H1 (cell line): Measurements from ENCODE around the gene EMX2. TPM values are rescaled to one million over a fixed set of nuclear protein-coding genes. Genes with fewer than 3 reads are reported as not detected.

Experiments used
- CTCF ChIA-PET: fragments of 300-600 bp; sonication (Branson Sonifier 250); formaldehyde crosslinking; loops from one replicate; lab custom pipeline; 2021; ENCODE audit not compliant: partially characterized antibody; lab: Charles Lee
- POLR2A ChIA-PET: fragments of 300-600 bp; sonication (Branson Sonifier 250); formaldehyde crosslinking; loops from one replicate; lab custom pipeline; 2021; ENCODE audit warnings: inconsistent platforms; ENCODE audit not compliant: partially characterized antibody; lab: Charles Lee
- DNase-seq, 2 experiments: peaks; one replicate each; pipeline versions ENCODE4 v3.0.0 to v3.0.0-alpha.2; 2010 to 2022; ENCODE audit warnings: low spot score in 2 of 2, low read depth in 1 of 2, mixed read lengths in 1 of 2
- FAIRE-seq: peaks from 2 replicates; lab custom pipeline; 2011; peaks lifted over from hg19 to GRCh38; lab: Jason Lieb, UNC
- H2AFZ ChIP-seq: 2 replicates; pipeline ENCODE4 v1.8.1; 2012; ENCODE audit warnings: low read length, inconsistent platforms
- H2AK5ac ChIP-seq: 2 replicates; pipeline ENCODE4 v1.6.1; 2013; ENCODE audit warnings: low read depth, low read length
- H2BK120ac ChIP-seq: replicated peaks from 2 replicates; pipeline ENCODE3; 2013; ENCODE audit warnings: low read depth, low read length, inconsistent platforms
- H2BK12ac ChIP-seq: 2 replicates; pipeline ENCODE4 v1.6.1; 2013; ENCODE audit warnings: low read depth, low read length
- H2BK15ac ChIP-seq: 2 replicates; pipeline ENCODE4 v1.6.1; 2013; ENCODE audit warnings: low read length
- H2BK20ac ChIP-seq: 2 replicates; pipeline ENCODE4 v1.6.1; 2013; ENCODE audit warnings: low read length
- H2BK5ac ChIP-seq: 2 replicates; pipeline ENCODE4 v1.6.1; 2013; ENCODE audit warnings: low read depth, low read length
- H3K14ac ChIP-seq: 2 replicates; pipeline ENCODE4 v1.6.1; 2013; ENCODE audit warnings: inconsistent platforms; ENCODE audit not compliant: insufficient read length
- H3K18ac ChIP-seq: 2 replicates; pipeline ENCODE4 v1.6.1; 2013; ENCODE audit warnings: low read length; ENCODE audit errors: extremely low read depth
- H3K23ac ChIP-seq: 2 replicates; pipeline ENCODE4 v1.6.1; 2013; ENCODE audit warnings: inconsistent platforms; ENCODE audit not compliant: insufficient read length
- H3K23me2 ChIP-seq: 2 replicates; pipeline ENCODE4 v1.6.1; 2013; ENCODE audit warnings: low read depth, low read length
- H3K27ac ChIP-seq: 2 replicates; pipeline ENCODE4 v1.6.1; 2011; ENCODE audit warnings: low read depth, low read length, inconsistent platforms
- H3K27me3 ChIP-seq, 4 experiments: replicated peaks in 1 of 4; 1 replicate in 1 of 4; 2 replicates in 3 of 4; pipeline versions ENCODE4 v1.6.1 to v1.8.1; 2011 to 2013; ENCODE audit warnings: low read length in 3 of 4, mild to moderate bottlenecking in 3 of 4, inconsistent platforms in 2 of 4, mixed read lengths in 2 of 4, moderate library complexity in 1 of 4; ENCODE audit not compliant: control insufficient read depth in 3 of 4, insufficient read depth in 3 of 4; ENCODE audit errors: extremely low read depth in 1 of 4
- H3K36me3 ChIP-seq, 4 experiments: 2 replicates each; pipeline versions ENCODE4 v1.6.1 to v1.8.1; 2011 to 2013; ENCODE audit warnings: mild to moderate bottlenecking in 4 of 4, low read length in 3 of 4, moderate library complexity in 2 of 4, control low read depth in 1 of 4, inconsistent platforms in 1 of 4; ENCODE audit not compliant: insufficient read depth in 4 of 4, control insufficient read depth in 2 of 4
- H3K4ac ChIP-seq: replicated peaks from 2 replicates; pipeline ENCODE3; 2013; ENCODE audit warnings: low read length, low read depth, mixed read lengths, inconsistent platforms; ENCODE audit not compliant: insufficient read length
- H3K4me1 ChIP-seq, 4 experiments: replicated peaks in 1 of 4; 1 replicate in 1 of 4; 2 replicates in 3 of 4; pipeline versions ENCODE4 v1.6.1 to v1.8.1; 2011 to 2013; ENCODE audit warnings: low read length in 3 of 4, inconsistent platforms in 2 of 4, mixed read lengths in 1 of 4; ENCODE audit not compliant: insufficient read depth in 4 of 4, control insufficient read depth in 3 of 4
- H3K4me2 ChIP-seq, 2 experiments: 2 replicates each; pipeline versions ENCODE4 v1.6.1 to v1.8.1; 2011 to 2013; ENCODE audit warnings: low read depth in 2 of 2, low read length in 2 of 2, control low read depth in 1 of 2, inconsistent platforms in 1 of 2, mild to moderate bottlenecking in 1 of 2; ENCODE audit not compliant: insufficient read depth in 1 of 2
- H3K4me3 ChIP-seq, 4 experiments: fragments of 200-600, 300-600 bp in 1 of 4; sonication (generic), shearing (Covaris generic), sonication (Bioruptor Twin) in 1 of 4; 2 replicates each; pipeline versions ENCODE4 v1.5.1 to v1.8.1; 2011 to 2016; ENCODE audit warnings: low read length in 4 of 4, low read depth in 3 of 4, control low read depth in 2 of 4, inconsistent platforms in 2 of 4, mild to moderate bottlenecking in 2 of 4, mixed read lengths in 1 of 4, moderate library complexity in 1 of 4; ENCODE audit not compliant: insufficient read depth in 2 of 4; ENCODE audit errors: extremely low read depth in 1 of 4
- H3K56ac ChIP-seq: replicated peaks from 2 replicates; pipeline ENCODE3; 2013; ENCODE audit warnings: low read depth, mild to moderate bottlenecking, mixed read lengths, low read length, inconsistent platforms; ENCODE audit not compliant: insufficient read length
- H3K79me1 ChIP-seq: 2 replicates; pipeline ENCODE4 v1.6.1; 2013; ENCODE audit warnings: low read depth, low read length, control low read depth
- H3K79me2 ChIP-seq, 2 experiments: 2 replicates each; pipeline versions ENCODE4 v1.6.1 to v1.8.1; 2012 to 2013; ENCODE audit warnings: low read length in 2 of 2, mild to moderate bottlenecking in 2 of 2, inconsistent platforms in 1 of 2; ENCODE audit not compliant: insufficient read depth in 2 of 2, control insufficient read depth in 1 of 2
- H3K9ac ChIP-seq, 4 experiments: replicated peaks in 1 of 4; 1 replicate in 1 of 4; 2 replicates in 3 of 4; pipeline versions ENCODE4 v1.6.1 to v1.8.1; 2011 to 2013; ENCODE audit warnings: low read depth in 3 of 4, low read length in 3 of 4, control low read depth in 2 of 4, mild to moderate bottlenecking in 2 of 4, moderate library complexity in 2 of 4, inconsistent platforms in 1 of 4; ENCODE audit errors: extremely low read depth in 1 of 4
- H3K9me3 ChIP-seq, 2 experiments: 2 replicates each; pipeline versions ENCODE4 v1.6.1 to v1.8.1; 2012 to 2013; ENCODE audit warnings: mild to moderate bottlenecking in 2 of 2, moderate library complexity in 2 of 2, control low read depth in 1 of 2, inconsistent platforms in 1 of 2, low read depth in 1 of 2, low read length in 1 of 2, mixed read lengths in 1 of 2; ENCODE audit not compliant: insufficient read depth in 2 of 2
- H4K20me1 ChIP-seq, 2 experiments: replicated peaks in 1 of 2; 2 replicates each; pipeline versions ENCODE3 to v1.8.1; 2011 to 2013; ENCODE audit warnings: inconsistent platforms in 2 of 2, low read length in 2 of 2, mild to moderate bottlenecking in 1 of 2; ENCODE audit not compliant: insufficient read depth in 2 of 2, control insufficient read depth in 1 of 2
- H4K5ac ChIP-seq: 2 replicates; pipeline ENCODE4 v1.6.1; 2013; ENCODE audit warnings: low read length, low read depth, mixed read lengths, inconsistent platforms; ENCODE audit not compliant: insufficient read length
- H4K8ac ChIP-seq: 2 replicates; pipeline ENCODE4 v1.8.0; 2013; ENCODE audit warnings: mild to moderate bottlenecking, moderate library complexity, low read length, inconsistent platforms; ENCODE audit not compliant: insufficient read depth; ENCODE audit errors: extremely low read depth
- H4K91ac ChIP-seq: replicated peaks from 2 replicates; pipeline ENCODE3; 2013; ENCODE audit warnings: low read length, mixed read lengths, inconsistent platforms; ENCODE audit not compliant: insufficient read length
- E2F6 ChIP-seq: IDR thresholded peaks from 2 replicates; pipeline ENCODE4 v1.6.1; 2012; ENCODE audit warnings: inconsistent platforms
- EGR1 ChIP-seq: IDR thresholded peaks from 2 replicates; pipeline ENCODE4 v1.6.1; 2011; ENCODE audit warnings: low read depth, low read length, borderline replicate concordance
- GABPA ChIP-seq: IDR thresholded peaks from 2 replicates; pipeline ENCODE4 v1.6.1; 2011; ENCODE audit warnings: mild to moderate bottlenecking, low read length, moderate library complexity, borderline replicate concordance; ENCODE audit not compliant: insufficient read depth
- KDM1A ChIP-seq: fragments of 200-600, 300-600 bp; sonication (generic); IDR thresholded peaks from 2 replicates; pipeline ENCODE4 v1.7.1; 2016; ENCODE audit warnings: mild to moderate bottlenecking, low read length, borderline replicate concordance
- RAD21 ChIP-seq, 2 experiments: IDR thresholded peaks in 1 of 2; conservative IDR thresholded peaks in 1 of 2; 2 replicates each; pipeline ENCODE4 v1.6.1; 2011; ENCODE audit warnings: low read depth in 2 of 2, low read length in 2 of 2, improper control_type of control experiment in 1 of 2, inconsistent platforms in 1 of 2, mild to moderate bottlenecking in 1 of 2, moderate library complexity in 1 of 2
- RFX5 ChIP-seq: IDR thresholded peaks from 2 replicates; pipeline ENCODE4 v1.6.1; 2011; ENCODE audit warnings: low read depth, low read length, improper control_type of control experiment, borderline replicate concordance
- RNF2 ChIP-seq: fragments of 200-900, 300-1000 bp; sonication (generic); IDR thresholded peaks from 2 replicates; pipeline ENCODE4 v1.7.1; 2016; ENCODE audit warnings: borderline replicate concordance, low read depth, mild to moderate bottlenecking, antibody characterized with exemption, low read length; ENCODE audit not compliant: poor library complexity, severe bottlenecking; ENCODE audit errors: missing control alignments
- SIN3A ChIP-seq, 2 experiments: IDR thresholded peaks in 1 of 2; conservative IDR thresholded peaks in 1 of 2; 2 replicates each; pipeline ENCODE4 v1.6.1; 2011 to 2012; ENCODE audit warnings: low read length in 2 of 2, improper control_type of control experiment in 1 of 2, low read depth in 1 of 2, mild to moderate bottlenecking in 1 of 2
- SRF ChIP-seq: IDR thresholded peaks from 2 replicates; pipeline ENCODE4 v1.6.1; 2011; ENCODE audit warnings: mild to moderate bottlenecking, low read depth, low read length, moderate library complexity
- TCF12 ChIP-seq: IDR thresholded peaks from 2 replicates; pipeline ENCODE4 v1.6.1; 2011; ENCODE audit warnings: low read depth, mild to moderate bottlenecking, low read length
- TEAD4 ChIP-seq: IDR thresholded peaks from 2 replicates; pipeline ENCODE4 v1.6.1; 2012; ENCODE audit warnings: low read depth, low read length, inconsistent platforms, mixed read lengths
- ZNF274 ChIP-seq: IDR thresholded peaks from 2 replicates; pipeline ENCODE4 v1.7.0; 2012; ENCODE audit warnings: low read length, borderline replicate concordance; ENCODE audit errors: extremely low read depth
- WGBS, 2 experiments: shearing (Covaris generic) in 1 of 2; methylation state at CpG; one replicate each; pipeline versions ENCODE4 v1.1.6 to v1.1.7; 2013 to 2015; ENCODE audit warnings: low lambda C conversion rate in 2 of 2, mixed read lengths in 2 of 2, inconsistent platforms in 1 of 2, low coverage in 1 of 2, missing lambda C conversion rate in 1 of 2; ENCODE audit not compliant: insufficient replicate concordance in 2 of 2, insufficient coverage in 1 of 2, insufficient read length in 1 of 2; ENCODE audit errors: extremely low coverage in 1 of 2, missing lambda C conversion rate in 1 of 2; 5-methylcytosine and 5-hydroxymethylcytosine counted together
- polyA plus RNA-seq, 7 experiments: library from polyadenylated mRNA; depleted of rRNA in 3 of 7; stranded (reverse) in 5 of 7; unstranded in 2 of 7; fragments of >200 nt in 5 of 7; fragments of 200-250 nt in 2 of 7; gene quantifications; 1 replicate in 5 of 7; 2 replicates in 1 of 7; 4 replicates in 1 of 7; pipeline versions ENCODE4 v1.2.1 to v1.2.3, GENCODE V29; 2011 to 2013; ENCODE audit warnings: missing spikeins in 2 of 7, mixed read lengths in 2 of 7
- total RNA-seq: library from RNA; stranded (reverse); fragmentation: NEBNext Ultra II Directional; extraction: Animal tissue kit (Norgen Biotek cat#: 25700); gene quantifications from 2 replicates; pipeline ENCODE4 v1.2.1, GENCODE V29; 2021

The EMX2 gene
- total and polyA plus RNA-seq, 2 of the 8 experiments (the other 6 are each of a cell fraction or from before 2014, with no cell fraction given): not detected

- Histone ChIP-seq H3K9me3 (0 out of 4 replicates have a peak, but pooled peaks cover 0 to 3% of the 10 kb centered on the region in 2 experiments), H2BK120ac (no peak overlapping the region), H3K4me2 (no peak overlapping the region), H2AFZ (no peak overlapping the region), H3K27me3 (no peaks in the 10 kb centered on the region), H3K4me1 (no peaks in the 10 kb centered on the region), H3K56ac (no peak overlapping the region), H4K8ac (no peak overlapping the region), H3K23me2 (no peaks in the 10 kb centered on the region; the same call in 1 of the 2 replicates), H3K27ac (no peak overlapping the region), H4K20me1 (no peaks in the 10 kb centered on the region), H3K4ac (no peak overlapping the region), H3K79me2 (no peaks in the 10 kb centered on the region), H2BK20ac (no peak overlapping the region), H2BK15ac (no peak overlapping the region), H4K5ac (no peak overlapping the region), H3K23ac (no peak overlapping the region), H2BK12ac (no peak overlapping the region), H3K14ac (no peak overlapping the region), H3K79me1 (no peaks in the 10 kb centered on the region), H2AK5ac (no peak overlapping the region), H3K4me3 (no peak overlapping the region), H3K9ac (no peak overlapping the region), H2BK5ac (no peak overlapping the region), H4K91ac (no peak overlapping the region), H3K18ac (no peak overlapping the region), H3K36me3 (no peaks in the 10 kb centered on the region)
- DNase-seq (no peak), FAIRE-seq (no peak)
- WGBS, 2 experiments: 91% methylated on average over 5 of the region's 5 CpGs; no CpG with 5 or more reads in 1 of the 2 experiments
- POLR2A ChIA-PET: interaction anchor here (0.6 kb wide), 1 partner anchor 10 kb away, joined by 3 read pairs; no protein-coding TSS in a partner anchor
- CTCF ChIA-PET: no interaction called here
- TF ChIP-seq EGR1 (no peak), TCF12 (no peak), RFX5 (no peak), GABPA (no peak), E2F6 (no peak), SRF (no peak), RAD21 (IDR thresholded peaks at IDR 0.05 in 1 of 2, conservative IDR thresholded peaks at IDR 0.05 in 1 of 2; ENCODE audit: low read depth in 2 of 2, low read length in 2 of 2) (no peak), ZNF274 (no peak), TEAD4 (no peak), KDM1A (no peak), SIN3A (conservative IDR thresholded peaks at IDR 0.05 in 1 of 2, IDR thresholded peaks at IDR 0.05 in 1 of 2; ENCODE audit: low read depth in 1 of 2, low read length in 2 of 2) (no peak), RNF2 (no peak)
These were observed 44.5 kb downstream of the EMX2 start for GRCh38 chr10:117587036-117587435.
